HT1080 (cell line): ENCODE data around the gene KCNC4. TPM values are rescaled to one million over a fixed set of nuclear protein-coding genes. Genes with fewer than 3 reads are reported as not detected.

Experiments used
- DNase-seq: peaks from one replicate; pipeline ENCODE4 v3.0.0-alpha.2; 2015; ENCODE audit warnings: low read depth
- total RNA-seq: library from RNA; depleted of rRNA; stranded (reverse); fragments of >200 nt; shearing (Covaris generic); gene quantifications from 2 replicates; pipeline ENCODE4 v1.2.3, GENCODE V29; 2014

Gene KCNC4
- total RNA-seq, 1 experiment from 2014 or later = 2.2 TPM

- DNase-seq = no peak
Measured at GRCh38 chr1:110211496-110212168, 1.5 kb downstream of the KCNC4 start.

GRCh38 chr1:110212169-110213142 is 2.3 kb downstream of the KCNC4 start:
- no peak for DNase-seq

- no peak for DNase-seq
Measured at GRCh38 chr1:110213143-110213540, 3.0 kb downstream of the KCNC4 start.

- DNase-seq = no peak
Measured at GRCh38 chr1:110214454-110215404, 4.6 kb downstream of the KCNC4 start.

- DNase-seq = no peak
Measured at GRCh38 chr1:110215621-110216515, 5.8 kb downstream of the KCNC4 start.

- DNase-seq = no peak
Measured at GRCh38 chr1:110216844-110217444, 6.8 kb downstream of the KCNC4 start.

- no peak for DNase-seq
Measured at GRCh38 chr1:110218137-110218536, 8.0 kb downstream of the KCNC4 start.

GRCh38 chr1:110218739-110219138 is 8.6 kb downstream of the KCNC4 start:
- DNase-seq = no peak

- DNase-seq = no peak
Measured at GRCh38 chr1:110220324-110220723, 10.2 kb downstream of the KCNC4 start.

- no peak for DNase-seq
Measured at GRCh38 chr1:110221119-110221518, 11.0 kb downstream of the KCNC4 start.

- DNase-seq = no peak
Measured at GRCh38 chr1:110223127-110223526, 13.0 kb downstream of the KCNC4 start.

- DNase-seq = no peak
Measured at GRCh38 chr1:110223581-110223980, 13.5 kb downstream of the KCNC4 start.

- DNase-seq = no peak
Measured at GRCh38 chr1:110224240-110224995, 14.3 kb downstream of the KCNC4 start.

- DNase-seq = no peak
Measured at GRCh38 chr1:110225212-110225611, 15.1 kb downstream of the KCNC4 start.

GRCh38 chr1:110225756-110226404 is 15.8 kb downstream of the KCNC4 start:
- DNase-seq = no peak

GRCh38 chr1:110227774-110228173 is 17.7 kb downstream of the KCNC4 start:
- DNase-seq = no peak

- DNase-seq = no peak
Measured at GRCh38 chr1:110228381-110228780, 18.3 kb downstream of the KCNC4 start.

- no peak for DNase-seq
Measured at GRCh38 chr1:110228869-110229268, 18.8 kb downstream of the KCNC4 start.
